ENCODE data around the gene DNAI7. TPM values are rescaled to one million over a fixed set of nuclear protein-coding genes. Genes with fewer than 3 reads are reported as not detected.

The DNAI7 gene
- polyA plus RNA-seq, 1 donor from 2014 or later: not detected

DNA sequence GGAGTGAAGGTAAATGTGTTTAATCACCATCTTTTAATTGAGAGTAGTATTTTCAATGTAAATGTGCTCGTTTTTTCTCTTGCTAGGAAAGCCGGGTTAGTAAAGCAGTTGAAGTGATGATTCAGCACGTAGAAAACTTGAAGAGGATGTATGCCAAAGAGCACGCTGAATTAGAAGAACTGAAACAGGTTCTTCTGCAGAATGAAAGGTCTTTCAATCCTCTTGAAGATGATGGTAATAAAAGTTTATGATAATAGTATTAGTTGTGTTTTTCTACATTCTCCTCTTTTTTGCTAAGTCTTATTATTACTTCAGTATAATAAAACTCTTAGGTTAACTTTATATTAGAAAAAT is 93.9 kb downstream of the DNAI7 start:
- no peaks in the 10 kb centered on the region for H3K36me3 Mint-ChIP-seq
- H3K27me3 Mint-ChIP-seq: no peaks in the 10 kb centered on the region
- no peaks in the 10 kb centered on the region for H3K9me3 Mint-ChIP-seq
- peak overlapping the region in 2 of 3 donors; percentile 68 to 79 for H3K27ac Mint-ChIP-seq
- H3K4me3 Mint-ChIP-seq: no peak overlapping the region
- H3K4me1 Mint-ChIP-seq: peaks cover 8 to 14% (median 10%) of the 10 kb centered on the region in 3 donors

DNA sequence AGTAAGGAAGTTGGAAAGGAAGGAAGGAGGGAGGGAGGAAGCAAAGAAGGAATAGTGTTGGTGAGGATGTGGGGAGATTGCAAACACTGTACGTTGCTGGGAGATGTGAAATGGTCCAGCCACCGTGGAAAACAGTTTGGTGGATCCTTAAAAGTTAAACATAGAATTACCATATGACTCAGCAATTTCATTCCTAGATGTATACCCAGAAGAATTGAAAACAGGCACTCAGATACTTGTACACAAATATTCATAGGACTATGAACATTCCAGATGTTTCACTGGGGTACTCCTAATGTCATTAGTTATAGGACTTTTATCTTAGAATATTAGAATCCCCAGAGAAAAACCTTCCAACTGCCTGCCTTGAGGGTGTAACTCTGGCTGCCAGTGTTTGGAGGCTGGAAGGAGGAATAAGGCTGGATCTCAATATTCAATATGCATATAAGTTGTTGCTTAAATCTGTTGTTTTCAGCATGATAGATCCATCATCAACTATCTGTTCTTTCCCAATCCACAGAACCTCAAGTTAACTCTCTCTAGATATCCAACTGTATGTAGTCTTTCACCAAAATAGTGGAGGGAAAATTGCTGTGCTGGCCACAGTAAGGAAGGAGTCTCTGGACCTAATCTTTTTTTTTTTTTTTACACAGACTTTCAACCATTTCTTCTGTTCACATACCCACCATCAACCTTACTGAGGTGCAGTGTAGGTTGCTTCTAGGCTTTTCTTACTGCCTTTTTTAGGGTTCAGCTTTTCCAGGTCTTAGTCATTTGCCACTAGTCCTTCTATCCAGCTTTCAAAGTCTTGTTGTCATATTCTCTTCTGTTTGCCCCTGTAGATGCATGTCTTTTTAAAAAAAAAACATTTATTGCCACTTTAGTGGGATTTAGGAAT is 94.5 kb downstream of the DNAI7 start:
- Mint-ChIP-seq H3K36me3 (no peaks in the 10 kb centered on the region), H3K27me3 (no peaks in the 10 kb centered on the region)

DNA sequence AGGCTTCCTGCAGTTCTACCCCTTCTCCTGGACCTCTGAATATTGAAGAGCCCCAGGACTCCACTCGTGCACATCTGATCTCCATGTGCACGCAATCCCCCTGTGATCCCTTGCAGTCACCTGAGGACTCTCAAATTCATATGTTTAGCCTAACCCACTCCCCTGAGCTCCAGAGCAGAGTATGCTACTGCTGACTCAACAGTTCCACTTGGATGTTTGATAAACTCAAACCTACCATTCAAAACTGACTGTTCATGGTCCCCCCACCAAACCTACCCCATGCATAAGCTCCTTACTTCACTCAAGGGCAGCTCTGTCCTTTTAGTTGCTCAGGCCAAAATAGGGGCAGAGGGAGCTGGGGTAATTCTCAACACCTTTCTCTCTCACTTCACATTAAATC is 96.0 kb downstream of the DNAI7 start:
- Mint-ChIP-seq H3K9me3 (no peaks in the 10 kb centered on the region), H3K4me3 (no peak overlapping the region), H3K27ac (no peak overlapping the region), H3K36me3 (peaks cover 7% of the 10 kb centered on the region), H3K27me3 (no peaks in the 10 kb centered on the region), H3K4me1 (peaks cover 10 to 24% (median 13%) of the 10 kb centered on the region in 3 donors)

More for the DNA sequence above, 94.5 kb downstream of the DNAI7 start:
- H3K4me1 Mint-ChIP-seq: peaks cover 8 to 18% (median 10%) of the 10 kb centered on the region in 3 donors
- peak overlapping the region in 2 of 4 donors; percentile 4 to 19 for H3K4me3 Mint-ChIP-seq
- peak overlapping the region in 2 of 3 donors; percentile 68 to 79 for H3K27ac Mint-ChIP-seq
- H3K9me3 Mint-ChIP-seq: no peaks in the 10 kb centered on the region

DNA sequence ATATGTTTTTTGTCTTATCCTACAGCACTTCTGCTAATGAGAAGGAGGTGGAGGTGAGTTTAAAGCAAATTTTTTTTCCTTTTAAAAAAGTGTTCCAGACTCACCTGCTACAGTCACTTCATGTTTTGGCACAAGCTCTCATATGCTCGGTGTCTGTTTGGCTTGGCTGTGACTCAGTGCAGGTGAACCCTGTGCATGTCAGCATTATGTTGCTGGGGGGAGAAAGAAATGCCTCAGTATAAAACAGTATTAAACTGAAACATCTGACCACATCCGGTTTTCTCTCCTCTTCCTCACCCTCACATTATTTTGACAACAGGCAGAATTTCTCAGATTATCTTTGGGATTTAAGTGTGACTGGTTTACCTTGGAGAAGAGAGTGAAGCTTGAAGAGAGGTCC is 105.2 kb downstream of the DNAI7 start:
- H3K4me3 Mint-ChIP-seq: peak overlapping the region in 1 of 4 donors; percentile 30
- H3K27me3 Mint-ChIP-seq: no peaks in the 10 kb centered on the region
- peaks cover 0 to 4% (median 0%) of the 10 kb centered on the region in 3 donors for H3K9me3 Mint-ChIP-seq
- H3K27ac Mint-ChIP-seq: peak overlapping the region in 2 of 3 donors; percentile 58 to 60
- H3K4me1 Mint-ChIP-seq: peaks cover 29 to 56% (median 42%) of the 10 kb centered on the region in 3 donors
- H3K36me3 Mint-ChIP-seq: peaks cover 24% of the 10 kb centered on the region

GRCh38 chr12:25087596-25087995 is 107.4 kb downstream of the DNAI7 start:
- Mint-ChIP-seq H3K4me3 (no peak overlapping the region), H3K9me3 (no peaks in the 10 kb centered on the region), H3K36me3 (peaks cover 14% of the 10 kb centered on the region), H3K27me3 (no peaks in the 10 kb centered on the region), H3K27ac (peak overlapping the region; percentile 32 to 73 (median 53)), H3K4me1 (peaks cover 16 to 51% (median 33%) of the 10 kb centered on the region in 3 donors)

GRCh38 chr12:25084816-25085215 is 110.1 kb downstream of the DNAI7 start:
- peaks cover 10 to 32% (median 25%) of the 10 kb centered on the region in 3 donors for H3K4me1 Mint-ChIP-seq
- H3K27ac Mint-ChIP-seq: no peak overlapping the region
- no peak overlapping the region for H3K4me3 Mint-ChIP-seq
- no peaks in the 10 kb centered on the region for H3K27me3 Mint-ChIP-seq
- H3K9me3 Mint-ChIP-seq: no peaks in the 10 kb centered on the region
- H3K36me3 Mint-ChIP-seq: peaks cover 12% of the 10 kb centered on the region

DNA sequence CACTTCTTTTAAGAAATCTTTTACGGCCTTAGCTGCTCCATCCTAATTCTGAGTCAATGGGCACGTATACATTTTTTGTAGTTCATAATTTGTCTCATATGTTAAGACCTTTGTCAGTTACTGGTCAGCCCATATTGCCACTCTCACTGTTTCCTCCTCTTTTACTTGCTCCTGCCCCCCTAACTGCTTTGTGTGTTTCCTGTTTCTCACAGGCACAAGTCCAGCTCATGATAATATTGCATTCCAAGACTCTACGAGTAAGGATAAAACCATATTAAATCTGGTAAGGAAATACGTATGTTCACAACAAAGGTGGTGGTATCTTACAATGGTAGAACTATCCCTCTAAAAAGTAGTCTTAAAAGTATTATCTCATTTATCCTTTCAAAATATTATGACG is 111.7 kb downstream of the DNAI7 start:
- no peak overlapping the region for H3K27ac Mint-ChIP-seq
- H3K9me3 Mint-ChIP-seq: no peaks in the 10 kb centered on the region
- H3K36me3 Mint-ChIP-seq: peaks cover 12% of the 10 kb centered on the region
- peaks cover 8 to 23% (median 14%) of the 10 kb centered on the region in 3 donors for H3K4me1 Mint-ChIP-seq
- no peaks in the 10 kb centered on the region for H3K27me3 Mint-ChIP-seq
- no peak overlapping the region for H3K4me3 Mint-ChIP-seq

GRCh38 chr12:25082628-25083027 is 112.3 kb downstream of the DNAI7 start:
- Mint-ChIP-seq H3K4me1 (peaks cover 9 to 17% (median 10%) of the 10 kb centered on the region in 3 donors), H3K4me3 (no peak overlapping the region), H3K27me3 (no peaks in the 10 kb centered on the region), H3K36me3 (peaks cover 12% of the 10 kb centered on the region), H3K9me3 (no peaks in the 10 kb centered on the region), H3K27ac (no peak overlapping the region)

DNA sequence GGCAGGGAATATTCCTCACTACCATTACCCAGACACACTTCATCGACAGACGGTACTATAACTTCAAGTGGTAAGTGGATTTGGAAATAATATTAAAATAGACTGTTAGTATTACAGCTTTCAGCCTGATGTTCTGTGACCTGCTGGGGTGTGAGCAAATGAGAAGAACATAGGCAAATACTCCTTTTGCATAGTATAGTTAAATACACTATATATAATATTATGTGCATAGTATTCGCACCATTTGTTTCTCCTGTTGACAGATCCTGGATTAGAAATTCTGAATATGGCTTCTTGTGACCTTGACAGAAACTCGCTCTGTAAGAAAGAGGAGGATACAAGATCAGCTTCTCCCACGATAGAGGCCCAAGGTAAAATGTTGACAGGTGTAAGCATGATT is 115.6 kb downstream of the DNAI7 start:
- Mint-ChIP-seq H3K36me3 (peaks cover 6% of the 10 kb centered on the region), H3K9me3 (no peaks in the 10 kb centered on the region), H3K4me3 (no peak overlapping the region), H3K4me1 (peaks cover 15 to 27% (median 19%) of the 10 kb centered on the region in 3 donors), H3K27me3 (no peaks in the 10 kb centered on the region), H3K27ac (no peak overlapping the region)

DNA sequence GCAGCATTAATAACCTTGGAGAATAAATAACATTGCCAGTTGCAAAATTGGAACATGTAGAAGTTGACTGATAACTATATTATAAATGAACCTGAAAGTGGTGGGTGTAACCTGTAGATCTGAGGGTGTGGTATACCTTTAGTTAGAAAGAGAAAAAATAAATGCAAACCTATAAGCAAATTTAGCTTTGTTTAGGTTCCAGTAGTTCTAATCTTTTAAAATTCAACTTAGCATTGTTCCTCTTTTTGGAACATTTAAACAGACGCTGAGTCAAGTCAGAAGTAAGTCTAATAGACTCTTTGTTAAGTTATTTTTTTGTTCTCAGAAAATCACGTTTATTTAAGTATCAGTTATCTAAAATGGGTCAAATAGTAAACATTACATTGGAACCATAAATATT is 120.0 kb downstream of the DNAI7 start:
- H3K27me3 Mint-ChIP-seq: no peaks in the 10 kb centered on the region
- H3K36me3 Mint-ChIP-seq: peaks cover 7% of the 10 kb centered on the region
- no peaks in the 10 kb centered on the region for H3K9me3 Mint-ChIP-seq
- H3K4me1 Mint-ChIP-seq: peaks cover 47 to 62% (median 49%) of the 10 kb centered on the region in 3 donors
- peak overlapping the region in 3 of 4 donors; percentile 1 to 86 (median 55) for H3K4me3 Mint-ChIP-seq
- peak overlapping the region; percentile 1 to 84 (median 28) for H3K27ac Mint-ChIP-seq

- Mint-ChIP-seq H3K27me3 (no peaks in the 10 kb centered on the region), H3K9me3 (no peaks in the 10 kb centered on the region), H3K36me3 (peaks cover 9% of the 10 kb centered on the region), H3K27ac (peak overlapping the region; percentile 1 to 84 (median 84)), H3K4me3 (peak overlapping the region in 3 of 4 donors; percentile 1 to 86 (median 55)), H3K4me1 (peaks cover 49 to 68% (median 56%) of the 10 kb centered on the region in 3 donors)
Observed at GRCh38 chr12:25074113-25074512, 120.8 kb downstream of the DNAI7 start.

- Mint-ChIP-seq H3K27ac (peak overlapping the region in 2 of 3 donors; percentile 53 to 54), H3K9me3 (no peaks in the 10 kb centered on the region), H3K4me3 (peak overlapping the region in 1 of 4 donors; percentile 86), H3K4me1 (peaks cover 54 to 72% (median 66%) of the 10 kb centered on the region in 3 donors), H3K27me3 (no peaks in the 10 kb centered on the region), H3K36me3 (peaks cover 9% of the 10 kb centered on the region)
Observed at GRCh38 chr12:25072906-25073650, 121.9 kb downstream of the DNAI7 start.

DNA sequence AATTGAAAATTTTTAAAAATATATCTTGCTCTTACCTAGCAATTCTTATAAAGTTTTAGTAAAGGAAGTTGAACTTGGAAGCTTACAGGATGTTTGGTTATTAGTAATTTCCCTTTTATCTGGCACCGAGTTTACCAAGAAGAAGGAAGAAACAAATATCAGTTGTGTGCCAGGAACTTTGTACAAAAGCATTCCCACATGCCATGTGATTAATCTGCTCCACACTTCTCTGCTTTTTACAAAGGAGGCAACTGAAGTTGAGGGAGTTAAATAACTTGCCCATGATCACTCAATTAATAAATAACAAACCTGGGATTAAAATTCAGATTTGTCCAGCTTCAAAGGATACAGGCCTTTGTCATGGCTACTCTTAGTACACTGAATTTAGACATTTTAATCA is 123.6 kb downstream of the DNAI7 start:
- no peak overlapping the region for H3K4me3 Mint-ChIP-seq
- peaks cover 56 to 71% (median 70%) of the 10 kb centered on the region in 3 donors for H3K4me1 Mint-ChIP-seq
- no peaks in the 10 kb centered on the region for H3K27me3 Mint-ChIP-seq
- H3K27ac Mint-ChIP-seq: peak overlapping the region in 2 of 3 donors; percentile 26 to 47
- peaks cover 14% of the 10 kb centered on the region for H3K36me3 Mint-ChIP-seq
- no peaks in the 10 kb centered on the region for H3K9me3 Mint-ChIP-seq

DNA sequence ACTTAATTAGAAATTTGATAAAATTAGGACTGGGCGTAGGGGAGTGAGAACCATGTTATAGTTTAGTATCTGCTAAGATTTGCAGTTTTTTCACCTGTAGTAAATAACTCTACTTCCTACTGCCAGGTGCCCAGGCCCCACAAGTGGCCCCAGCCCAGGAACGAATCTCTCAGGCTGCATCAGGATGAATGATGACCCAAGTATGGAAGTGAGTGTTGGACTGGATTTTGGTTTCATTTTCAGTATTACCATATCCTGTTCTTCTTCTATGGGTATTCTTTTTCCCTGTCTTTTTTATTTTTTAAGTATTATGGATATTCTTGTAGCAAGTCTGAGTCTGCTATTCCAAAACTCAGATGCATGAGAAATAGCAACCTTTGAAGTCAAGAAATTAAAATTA is 125.7 kb downstream of the DNAI7 start:
- peak overlapping the region in 1 of 4 donors; percentile 53 for H3K4me3 Mint-ChIP-seq

DNA sequence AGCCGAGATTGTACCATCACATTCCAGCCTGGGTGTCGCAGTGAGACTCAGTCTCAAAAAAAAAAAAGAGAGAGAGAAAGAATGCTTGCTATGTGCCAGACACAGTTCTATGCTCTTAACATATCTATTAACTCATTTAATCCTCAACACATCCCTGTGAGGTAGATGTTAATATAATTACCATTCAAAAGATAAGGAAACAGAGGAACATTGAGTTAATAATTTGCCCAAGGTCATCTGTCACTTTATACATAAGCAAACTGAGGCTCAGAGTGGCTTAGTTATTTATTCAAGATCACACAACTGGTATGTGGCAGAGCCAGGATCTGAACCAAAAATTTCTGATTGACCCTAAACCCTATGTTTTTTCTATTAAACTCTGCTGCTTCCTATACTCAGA is 129.9 kb downstream of the DNAI7 start:
- H3K36me3 Mint-ChIP-seq: peaks cover 9% of the 10 kb centered on the region
- no peaks in the 10 kb centered on the region for H3K27me3 Mint-ChIP-seq
- no peaks in the 10 kb centered on the region for H3K9me3 Mint-ChIP-seq
- peak overlapping the region in 2 of 3 donors; percentile 58 to 76 for H3K27ac Mint-ChIP-seq
- H3K4me3 Mint-ChIP-seq: peak overlapping the region in 1 of 4 donors; percentile 16
- H3K4me1 Mint-ChIP-seq: peaks cover 55 to 62% (median 57%) of the 10 kb centered on the region in 3 donors

More for the DNA sequence above, 125.7 kb downstream of the DNAI7 start:
- Mint-ChIP-seq H3K4me1 (peaks cover 54 to 62% (median 55%) of the 10 kb centered on the region in 3 donors), H3K36me3 (peaks cover 11% of the 10 kb centered on the region), H3K27me3 (no peaks in the 10 kb centered on the region), H3K27ac (peak overlapping the region; percentile 47 to 64 (median 61)), H3K9me3 (no peaks in the 10 kb centered on the region)
